K562 (cell line): ENCODE data around the gene KCNAB2. TPM values are rescaled to one million over a fixed set of nuclear protein-coding genes. Genes with fewer than 3 reads are reported as not detected.

Experiments
- ATAC-seq: fragments of 200-7000 bp; cut with Tn5 transposase; 3 replicates; pipeline ENCODE4 v1.9.1; 2020; ENCODE audit warnings: moderate library complexity
- BruUV-seq: library from RNA; stranded (reverse); fragments of 400-500 nt; replicated peaks from 2 replicates; lab custom pipeline; 2021; lab: Mats Ljungman, UMichigan
- CTCF ChIA-PET: fragments of 300-600 bp; formaldehyde crosslinking; extraction: SDS; loops from one replicate; lab custom pipeline; 2021; ENCODE audit warnings: low intra/inter-chr PET ratio; lab: Yijun Ruan, JAX
- POLR2A ChIA-PET: fragments of 300-600, 350-650 bp; sonication (Branson Sonifier 250); formaldehyde crosslinking; extraction: SDS; loops from one replicate; lab custom pipeline; 2021; ENCODE audit warnings: antibody characterized with exemption, inconsistent platforms; lab: Yijun Ruan, JAX
- DNase-seq, 4 experiments: peaks; one replicate each; pipeline versions ENCODE4 v3.0.0 to v3.0.0-alpha.2; 2011 to 2018; ENCODE audit warnings: low spot score in 3 of 4, mixed read lengths in 3 of 4; ENCODE audit errors: extremely low read depth in 1 of 4
- FAIRE-seq: peaks from 2 replicates; lab custom pipeline; 2011; peaks lifted over from hg19 to GRCh38; lab: Jason Lieb, UNC
- H2AFZ ChIP-seq: 2 replicates; pipeline ENCODE4 v1.6.0; 2011; ENCODE audit warnings: low read depth, low read length, control low read depth, inconsistent platforms
- H3K27ac ChIP-seq: fragments of 200-600 bp; 3 replicates; pipeline ENCODE4 v1.8.0; 2011; ENCODE audit warnings: low read depth, mild to moderate bottlenecking, control low read depth, inconsistent platforms, low read length, moderate library complexity, mixed read lengths; ENCODE audit errors: extremely low read depth
- H3K27me3 ChIP-seq, 2 experiments: fragments of 300-600 bp in 1 of 2; 2 replicates in 1 of 2; 3 replicates in 1 of 2; pipeline versions ENCODE4 v1.6.0 to v1.8.0; 2011; ENCODE audit warnings: inconsistent platforms in 2 of 2, low read length in 2 of 2, mild to moderate bottlenecking in 1 of 2, mixed read lengths in 1 of 2, moderate library complexity in 1 of 2; ENCODE audit not compliant: control insufficient read depth in 2 of 2, insufficient read depth in 2 of 2
- H3K36me3 ChIP-seq: fragments of 300-600 bp; 3 replicates; pipeline ENCODE4 v1.8.0; 2011; ENCODE audit warnings: mild to moderate bottlenecking, low read length, inconsistent platforms; ENCODE audit not compliant: control insufficient read depth, insufficient read depth
- H3K4me1 ChIP-seq, 2 experiments: fragments of 200-600 bp in 1 of 2; replicated peaks in 1 of 2; 2 replicates in 1 of 2; 3 replicates in 1 of 2; pipeline versions ENCODE4 v1.5.1 to v1.8.0; 2011; ENCODE audit warnings: inconsistent platforms in 2 of 2, low read length in 2 of 2, mild to moderate bottlenecking in 1 of 2, mixed read lengths in 1 of 2, moderate library complexity in 1 of 2; ENCODE audit not compliant: control insufficient read depth in 2 of 2, insufficient read depth in 2 of 2
- H3K4me2 ChIP-seq: 2 replicates; pipeline ENCODE4 v1.6.1; 2011; ENCODE audit warnings: low read length, control low read depth, inconsistent platforms, mixed read lengths; ENCODE audit not compliant: insufficient read depth
- H3K4me3 ChIP-seq: fragments of 200-600 bp; sonication (generic), shearing (Covaris generic); 2 replicates; pipeline ENCODE4 v1.5.1; 2016; ENCODE audit warnings: control low read depth, inconsistent platforms
- H3K79me2 ChIP-seq: fragments of 200-600 bp; 3 replicates; pipeline ENCODE4 v1.8.0; 2011; ENCODE audit warnings: low read length, inconsistent platforms; ENCODE audit not compliant: control insufficient read depth, insufficient read depth
- H3K9ac ChIP-seq, 2 experiments: 2 replicates each; pipeline versions ENCODE4 v1.6.0 to v1.6.1; 2011; ENCODE audit warnings: low read depth in 2 of 2, low read length in 2 of 2, control low read depth in 1 of 2, inconsistent platforms in 1 of 2, mild to moderate bottlenecking in 1 of 2, mixed read lengths in 1 of 2; ENCODE audit not compliant: insufficient read depth in 1 of 2
- H3K9me1 ChIP-seq: one replicate; pipeline ENCODE4 v1.6.0; 2011; ENCODE audit warnings: inconsistent platforms, mild to moderate bottlenecking, low read length, moderate library complexity; ENCODE audit not compliant: control insufficient read depth, insufficient read depth
- H3K9me3 ChIP-seq: replicated peaks from 2 replicates; pipeline ENCODE4 v1.5.1; 2011; ENCODE audit warnings: low read depth, low read length, inconsistent platforms; ENCODE audit not compliant: control insufficient read depth, insufficient read depth
- H4K20me1 ChIP-seq: replicated peaks from 2 replicates; pipeline ENCODE4 v1.6.1; 2011; ENCODE audit warnings: low read length, inconsistent platforms, mixed read lengths; ENCODE audit not compliant: control insufficient read depth, insufficient read depth
- EP300 ChIP-seq: IDR thresholded peaks from 2 replicates; pipeline ENCODE4 v1.6.1; 2012; ENCODE audit warnings: low read length, improper control_type of control experiment
- MEIS2 ChIP-seq: fragments of 450-650 bp; IDR thresholded peaks from 2 replicates; pipeline ENCODE4 v1.6.1; 2014; ENCODE audit warnings: mild to moderate bottlenecking; ENCODE audit not compliant: partially characterized antibody
- POLR2G ChIP-seq: fragments of 200-400 bp; formaldehyde crosslinking; IDR thresholded peaks from 2 replicates; pipeline ENCODE4 v1.6.1; 2017; ENCODE audit warnings: low read depth, mild to moderate bottlenecking, antibody characterized with exemption, low read length, moderate library complexity
- RBM25 ChIP-seq: fragments of 200-400 bp; formaldehyde crosslinking; IDR thresholded peaks from 2 replicates; pipeline ENCODE4 v1.6.1; 2018; ENCODE audit warnings: low read length, low read depth, moderate library complexity; ENCODE audit not compliant: severe bottlenecking
- WGBS: fragments of 100-300 bp; shearing (Covaris generic); methylation state at CpG from one replicate; pipeline ENCODE4 v1.1.6; 2016; ENCODE audit warnings: low coverage, mixed read lengths; ENCODE audit not compliant: insufficient coverage; ENCODE audit errors: missing lambda C conversion rate; 5-methylcytosine and 5-hydroxymethylcytosine counted together
- in situ Hi-C: fragments of 300-500 bp; cut with MboI; formaldehyde crosslinking; loops from 4 replicates; pipeline ENCODE4 v1.15.0; 2018; ENCODE audit warnings: inconsistent platforms, mixed read lengths
- intact Hi-C: fragments of 100-400 bp; cut with micrococcal nuclease; formaldehyde crosslinking; loops from 2 replicates; pipeline ENCODE4 v1.14.2; 2022
- polyA plus RNA-seq, 8 experiments: library from polyadenylated mRNA; depleted of rRNA in 4 of 8; stranded (reverse) in 5 of 8; unstranded in 3 of 8; fragments of >200 nt; fragmentation: Nextera tagmentation in 2 of 8; fragmentation: Illumina TruSeq in 1 of 8; extraction: Ambion mirVana in 2 of 8; extraction: Trizol in 1 of 8; gene quantifications; 2 replicates each; pipeline versions ENCODE4 v1.2.1 to v1.2.3, GENCODE V29; 2011 to 2014; ENCODE audit warnings: inconsistent platforms in 1 of 8, missing spikeins in 1 of 8
- total RNA-seq, 7 experiments: library from RNA; depleted of rRNA in 6 of 7; stranded (reverse); fragments of >200 nt in 6 of 7; fragmentation: Illumina TruSeq in 2 of 7; extraction: Trizol in 2 of 7; gene quantifications; 2 replicates each; pipeline versions ENCODE4 v1.2.1 to v1.2.3, GENCODE V29; 2011 to 2021; ENCODE audit warnings: low replicate concordance in 1 of 7
- TF ChIP-seq, protein P1 (sequence below), 2 experiments: IDR thresholded peaks; 2 replicates each; pipeline ENCODE4 v1.6.1; 2012; ENCODE audit warnings: improper control_type of control experiment in 2 of 2, low read depth in 2 of 2, low read length in 2 of 2, borderline replicate concordance in 1 of 2
- TF ChIP-seq, protein P2 (sequence below): fragments of 200-800 bp; sonication (Bioruptor generic); IDR thresholded peaks from 2 replicates; pipeline ENCODE4 v1.6.1; 2016; ENCODE audit warnings: missing genetic modification characterization, missing compliant biosample characterization

KCNAB2 gene
- total and polyA plus RNA-seq, 9 of the 15 experiments (the other 6 are each of a cell fraction or from before 2014, with no cell fraction given), result 1.8 to 15.8 (median 7.1) TPM

DNA sequence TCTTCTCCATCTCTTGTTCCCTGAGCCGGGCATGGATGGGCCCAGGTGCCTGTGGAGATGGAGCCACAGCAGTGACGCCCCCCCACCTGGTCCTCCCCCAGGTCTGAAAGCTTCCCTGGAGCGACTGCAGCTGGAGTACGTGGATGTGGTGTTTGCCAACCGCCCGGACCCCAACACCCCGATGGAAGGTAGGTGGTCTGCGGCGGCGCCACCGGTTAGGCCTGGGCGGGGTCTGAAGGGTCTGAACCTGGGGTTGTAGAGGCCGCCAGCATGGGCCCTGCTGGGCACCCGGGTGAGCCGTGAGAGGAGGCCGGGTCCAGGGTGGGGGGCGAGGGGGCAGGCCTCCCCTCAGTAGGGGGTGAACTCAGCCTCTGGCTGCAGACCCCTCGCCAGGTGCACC is 44.6 kb downstream of the KCNAB2 start:
- H4K20me1 ChIP-seq, result peaks cover 40% of the 10 kb centered on the region
- BruUV-seq, result no TSS peak
- intact Hi-C loops, result no loop called here
- H3K4me3 ChIP-seq, result no peak overlapping the region
- peaks cover 57 to 84% of the 10 kb centered on the region in 2 experiments for H3K27me3 ChIP-seq
- no peak overlapping the region for H3K4me2 ChIP-seq
- H3K9me1 ChIP-seq, result no peaks in the 10 kb centered on the region
- no peaks in the 10 kb centered on the region for H3K79me2 ChIP-seq
- H3K27ac ChIP-seq, result no peak overlapping the region
- TF ChIP-seq MEIS2 (no peak), RBM25 (no peak), EP300 (no peak), POLR2G (0 out of 2 replicates have a peak, but pooled peaks have one; percentile 16)
- TF ChIP-seq, protein P1, sequence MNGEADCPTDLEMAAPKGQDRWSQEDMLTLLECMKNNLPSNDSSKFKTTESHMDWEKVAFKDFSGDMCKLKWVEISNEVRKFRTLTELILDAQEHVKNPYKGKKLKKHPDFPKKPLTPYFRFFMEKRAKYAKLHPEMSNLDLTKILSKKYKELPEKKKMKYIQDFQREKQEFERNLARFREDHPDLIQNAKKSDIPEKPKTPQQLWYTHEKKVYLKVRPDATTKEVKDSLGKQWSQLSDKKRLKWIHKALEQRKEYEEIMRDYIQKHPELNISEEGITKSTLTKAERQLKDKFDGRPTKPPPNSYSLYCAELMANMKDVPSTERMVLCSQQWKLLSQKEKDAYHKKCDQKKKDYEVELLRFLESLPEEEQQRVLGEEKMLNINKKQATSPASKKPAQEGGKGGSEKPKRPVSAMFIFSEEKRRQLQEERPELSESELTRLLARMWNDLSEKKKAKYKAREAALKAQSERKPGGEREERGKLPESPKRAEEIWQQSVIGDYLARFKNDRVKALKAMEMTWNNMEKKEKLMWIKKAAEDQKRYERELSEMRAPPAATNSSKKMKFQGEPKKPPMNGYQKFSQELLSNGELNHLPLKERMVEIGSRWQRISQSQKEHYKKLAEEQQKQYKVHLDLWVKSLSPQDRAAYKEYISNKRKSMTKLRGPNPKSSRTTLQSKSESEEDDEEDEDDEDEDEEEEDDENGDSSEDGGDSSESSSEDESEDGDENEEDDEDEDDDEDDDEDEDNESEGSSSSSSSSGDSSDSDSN (IDR thresholded peaks at IDR 0.05; ENCODE audit: borderline replicate concordance in 1 of 2, low read depth in 2 of 2, low read length in 2 of 2), result no peak
- TF ChIP-seq, protein P2, sequence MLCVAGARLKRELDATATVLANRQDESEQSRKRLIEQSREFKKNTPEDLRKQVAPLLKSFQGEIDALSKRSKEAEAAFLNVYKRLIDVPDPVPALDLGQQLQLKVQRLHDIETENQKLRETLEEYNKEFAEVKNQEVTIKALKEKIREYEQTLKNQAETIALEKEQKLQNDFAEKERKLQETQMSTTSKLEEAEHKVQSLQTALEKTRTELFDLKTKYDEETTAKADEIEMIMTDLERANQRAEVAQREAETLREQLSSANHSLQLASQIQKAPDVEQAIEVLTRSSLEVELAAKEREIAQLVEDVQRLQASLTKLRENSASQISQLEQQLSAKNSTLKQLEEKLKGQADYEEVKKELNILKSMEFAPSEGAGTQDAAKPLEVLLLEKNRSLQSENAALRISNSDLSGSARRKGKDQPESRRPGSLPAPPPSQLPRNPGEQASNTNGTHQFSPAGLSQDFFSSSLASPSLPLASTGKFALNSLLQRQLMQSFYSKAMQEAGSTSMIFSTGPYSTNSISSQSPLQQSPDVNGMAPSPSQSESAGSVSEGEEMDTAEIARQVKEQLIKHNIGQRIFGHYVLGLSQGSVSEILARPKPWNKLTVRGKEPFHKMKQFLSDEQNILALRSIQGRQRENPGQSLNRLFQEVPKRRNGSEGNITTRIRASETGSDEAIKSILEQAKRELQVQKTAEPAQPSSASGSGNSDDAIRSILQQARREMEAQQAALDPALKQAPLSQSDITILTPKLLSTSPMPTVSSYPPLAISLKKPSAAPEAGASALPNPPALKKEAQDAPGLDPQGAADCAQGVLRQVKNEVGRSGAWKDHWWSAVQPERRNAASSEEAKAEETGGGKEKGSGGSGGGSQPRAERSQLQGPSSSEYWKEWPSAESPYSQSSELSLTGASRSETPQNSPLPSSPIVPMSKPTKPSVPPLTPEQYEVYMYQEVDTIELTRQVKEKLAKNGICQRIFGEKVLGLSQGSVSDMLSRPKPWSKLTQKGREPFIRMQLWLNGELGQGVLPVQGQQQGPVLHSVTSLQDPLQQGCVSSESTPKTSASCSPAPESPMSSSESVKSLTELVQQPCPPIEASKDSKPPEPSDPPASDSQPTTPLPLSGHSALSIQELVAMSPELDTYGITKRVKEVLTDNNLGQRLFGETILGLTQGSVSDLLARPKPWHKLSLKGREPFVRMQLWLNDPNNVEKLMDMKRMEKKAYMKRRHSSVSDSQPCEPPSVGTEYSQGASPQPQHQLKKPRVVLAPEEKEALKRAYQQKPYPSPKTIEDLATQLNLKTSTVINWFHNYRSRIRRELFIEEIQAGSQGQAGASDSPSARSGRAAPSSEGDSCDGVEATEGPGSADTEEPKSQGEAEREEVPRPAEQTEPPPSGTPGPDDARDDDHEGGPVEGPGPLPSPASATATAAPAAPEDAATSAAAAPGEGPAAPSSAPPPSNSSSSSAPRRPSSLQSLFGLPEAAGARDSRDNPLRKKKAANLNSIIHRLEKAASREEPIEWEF (CRISPR knock-in tag), result no peak
- TF ChIP-seq, all 486 proteins: peak for 1
- DNase-seq (no peak), ATAC-seq (no peak), FAIRE-seq (no peak)
- 6% methylated on average over 16 of the region's 18 CpGs for WGBS
- ChIA-PET CTCF (no interaction called here), POLR2A (interaction anchor here (1.7 kb wide), 1 partner anchor 8 kb away, joined by 5 read pairs; no protein-coding TSS in a partner anchor)
- peaks cover 0 to 23% of the 10 kb centered on the region in 2 experiments; a peak in 2 of 5 replicates for H3K4me1 ChIP-seq
- no peak overlapping the region for H2AFZ ChIP-seq
- in situ Hi-C loops, result no loop called here
- no peaks in the 10 kb centered on the region for H3K36me3 ChIP-seq
- no peaks in the 10 kb centered on the region for H3K9me3 ChIP-seq
- no peak overlapping the region for H3K9ac ChIP-seq
